RPMI7951 (cell line): ENCODE data around the gene WSB2. TPM values are rescaled to one million over a fixed set of nuclear protein-coding genes. Genes with fewer than 3 reads are reported as not detected.
"Not testable (repeated sequence)": the region's sequence is repeated elsewhere in the genome, so short reads cannot be mapped to it uniquely, and the experiment has no call there.

Source experiments
- DNase-seq: peaks from one replicate; pipeline ENCODE4 v3.0.0-alpha.2; 2012; ENCODE audit warnings: low read depth
- total RNA-seq: library from RNA; depleted of rRNA; stranded (reverse); fragments of >200 nt; shearing (Covaris generic); gene quantifications from 2 replicates; pipeline ENCODE4 v1.2.3, GENCODE V29; 2014; rRNA removed

WSB2 gene
- 61.6 and 67.8 TPM in 2 replicates for total RNA-seq

GRCh38 chr12:118061011-118061872 is at the start of gene WSB2:
TSS of gene WSB2 (minus strand) at chr12:118061179. CDS start at chr12:118061048, 131 bp downstream.
- peak; percentile 50 for DNase-seq

GRCh38 chr12:118109088-118109487 is 48.1 kb upstream of the WSB2 start:
- DNase-seq = peak; percentile 17

- DNase-seq = no peak
Measured at GRCh38 chr12:118107694-118108093, 46.7 kb upstream of the WSB2 start.

- no peak for DNase-seq
Measured at GRCh38 chr12:118107011-118107410, 46.0 kb upstream of the WSB2 start.

- peak; percentile 80 for DNase-seq
Measured at GRCh38 chr12:118103601-118104382, 42.8 kb upstream of the WSB2 start, which contains the start of gene VSIG10. TSS of gene VSIG10 (minus strand) at chr12:118104011. CDS start at chr12:118103671, 340 bp downstream.

GRCh38 chr12:118103201-118103600 is 42.2 kb upstream of the WSB2 start:
- DNase-seq = peak; percentile 8

GRCh38 chr12:118102609-118103008 is 41.6 kb upstream of the WSB2 start:
- DNase-seq = no peak

GRCh38 chr12:118102070-118102469 is 41.1 kb upstream of the WSB2 start:
- peak; percentile 5 for DNase-seq

- DNase-seq = no peak
Measured at GRCh38 chr12:118101051-118101450, 40.1 kb upstream of the WSB2 start.

GRCh38 chr12:118098911-118099671 is 38.1 kb upstream of the WSB2 start:
- DNase-seq = no peak

- no peak for DNase-seq
Measured at GRCh38 chr12:118098401-118098800, 37.4 kb upstream of the WSB2 start.

GRCh38 chr12:118094039-118094438 is 33.1 kb upstream of the WSB2 start:
- no peak for DNase-seq

- DNase-seq = no peak
Measured at GRCh38 chr12:118089782-118090181, 28.8 kb upstream of the WSB2 start.

- DNase-seq = no peak
Measured at GRCh38 chr12:118082161-118082560, 21.2 kb upstream of the WSB2 start.

- DNase-seq = not testable (repeated sequence)
Measured at GRCh38 chr12:118081521-118081920, 20.5 kb upstream of the WSB2 start.

GRCh38 chr12:118073768-118074167 is 12.8 kb upstream of the WSB2 start:
- no peak for DNase-seq

- no peak for DNase-seq
Measured at GRCh38 chr12:118070650-118071049, 9.7 kb upstream of the WSB2 start.

- DNase-seq = no peak
Measured at GRCh38 chr12:118068445-118068844, 7.5 kb upstream of the WSB2 start.

GRCh38 chr12:118065380-118065779 is 4.4 kb upstream of the WSB2 start:
- DNase-seq = no peak

- DNase-seq = no peak
Measured at GRCh38 chr12:118064608-118065007, 3.6 kb upstream of the WSB2 start.

- DNase-seq = no peak
Measured at GRCh38 chr12:118063576-118064391, 2.8 kb upstream of the WSB2 start.
